ENCODE results near the gene SH3BP1.

The SH3BP1 gene

GRCh38 chr22:37663521-37664140 is 24.2 kb downstream of the SH3BP1 start:
- FAIRE-seq = no peak
- no peak for DNase-seq (ENCODE audit: insufficient read length, low spot score)
- TF ChIP-seq POLR2A (IDR thresholded peaks at IDR 0.05; ENCODE audit: low read depth, low read length) = no peak

GRCh38 chr22:37664249-37665101 is 25.0 kb downstream of the SH3BP1 start:
- TF ChIP-seq POLR2A (IDR thresholded peaks at IDR 0.05; ENCODE audit: low read depth, low read length) = no peak
- DNase-seq (ENCODE audit: insufficient read length, low spot score) = no peak
- FAIRE-seq = no peak

- no peak for DNase-seq (ENCODE audit: insufficient read length, low spot score)
- FAIRE-seq = no peak
- no peak for TF ChIP-seq POLR2A (IDR thresholded peaks at IDR 0.05; ENCODE audit: low read depth, low read length)
Measured at GRCh38 chr22:37665487-37665886, 26.0 kb downstream of the SH3BP1 start.

- FAIRE-seq (no peak), DNase-seq (ENCODE audit: insufficient read length, low spot score) (no peak)
- no peak for TF ChIP-seq POLR2A (IDR thresholded peaks at IDR 0.05; ENCODE audit: low read depth, low read length)
Measured at GRCh38 chr22:37669586-37669985, 30.1 kb downstream of the SH3BP1 start.

- FAIRE-seq (no peak), DNase-seq (ENCODE audit: insufficient read length, low spot score) (no peak)
- no peak for TF ChIP-seq POLR2A (IDR thresholded peaks at IDR 0.05; ENCODE audit: low read depth, low read length)
Measured at GRCh38 chr22:37672206-37672919, 32.9 kb downstream of the SH3BP1 start.

GRCh38 chr22:37672920-37673455 is 33.5 kb downstream of the SH3BP1 start:
- DNase-seq (ENCODE audit: insufficient read length, low spot score) (no peak), FAIRE-seq (no peak)
- TF ChIP-seq POLR2A (IDR thresholded peaks at IDR 0.05; ENCODE audit: low read depth, low read length) = no peak

GRCh38 chr22:37674248-37674647 is 34.8 kb downstream of the SH3BP1 start:
- DNase-seq (ENCODE audit: insufficient read length, low spot score) (no peak), FAIRE-seq (no peak)
- no peak for TF ChIP-seq POLR2A (IDR thresholded peaks at IDR 0.05; ENCODE audit: low read depth, low read length)

GRCh38 chr22:37674951-37675929 is 35.8 kb downstream of the SH3BP1 start, which contains the start of gene LGALS1:
Gene LGALS1, plus strand, starts transcription at chr22:37675636. Its CDS starts 67 bp downstream, at chr22:37675703.
- FAIRE-seq = no peak
- TF ChIP-seq POLR2A (IDR thresholded peaks at IDR 0.05; ENCODE audit: low read depth, low read length) = peak; percentile 91
- DNase-seq (ENCODE audit: insufficient read length, low spot score) = peak; percentile 77

- TF ChIP-seq POLR2A (IDR thresholded peaks at IDR 0.05; ENCODE audit: low read depth, low read length) = 0 out of 2 replicates have a peak, but pooled peaks have one; percentile 6
- FAIRE-seq = no peak
- no peak for DNase-seq (ENCODE audit: insufficient read length, low spot score)
Measured at GRCh38 chr22:37675930-37676735, 36.7 kb downstream of the SH3BP1 start.

- DNase-seq (ENCODE audit: insufficient read length, low spot score) = peak; percentile 45
- peak; percentile 83 for TF ChIP-seq POLR2A (IDR thresholded peaks at IDR 0.05; ENCODE audit: low read depth, low read length)
- FAIRE-seq = no peak
Measured at GRCh38 chr22:37676736-37677492, 37.4 kb downstream of the SH3BP1 start.

GRCh38 chr22:37677493-37677974 is 38.1 kb downstream of the SH3BP1 start:
- TF ChIP-seq POLR2A (IDR thresholded peaks at IDR 0.05; ENCODE audit: low read depth, low read length) = no peak
- DNase-seq (ENCODE audit: insufficient read length, low spot score) = no peak
- FAIRE-seq = no peak
